ENCODE data around the gene PTPRG. TPM values are rescaled to one million over a fixed set of nuclear protein-coding genes. Genes with fewer than 3 reads are reported as not detected.

Gene PTPRG
- total and polyA plus RNA-seq, 4 donors, result 3.6 to 35.6 (median 8.1) TPM

DNA sequence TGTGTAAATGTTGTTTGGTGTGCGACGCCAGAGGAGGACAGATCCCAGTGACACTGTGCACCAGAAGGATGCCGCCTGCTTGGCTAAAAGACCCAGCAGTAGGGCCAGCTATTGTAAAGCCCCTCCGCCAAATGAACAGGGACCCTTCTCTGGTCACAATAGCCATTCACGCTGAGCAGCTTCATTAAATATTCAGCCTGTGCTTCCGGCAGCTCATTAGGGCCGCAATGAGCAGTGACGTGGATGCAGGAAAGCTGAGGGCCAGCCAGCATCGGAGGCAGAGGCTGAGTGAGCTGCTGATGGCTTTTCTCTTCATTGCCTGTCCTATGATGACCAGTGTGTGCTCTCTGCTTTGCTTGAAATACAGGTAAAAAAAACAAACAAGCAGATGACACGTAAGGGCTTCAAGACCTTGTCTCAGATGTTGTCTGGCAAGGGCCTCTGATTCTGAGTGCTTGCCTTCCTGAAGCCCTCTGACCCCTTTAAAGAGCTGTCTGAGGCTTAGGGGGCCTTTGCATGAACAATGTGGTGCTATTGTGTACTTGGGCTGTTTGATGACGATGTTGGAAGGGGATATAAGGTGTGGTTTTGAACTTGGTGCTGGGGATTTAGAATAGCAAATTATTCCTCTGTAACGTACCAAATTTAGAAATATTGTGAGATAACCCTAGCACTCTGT is 681.6 kb downstream of the PTPRG start:
- no peaks in the 10 kb centered on the region for H3K9me3 ChIP-seq (ENCODE audit: control insufficient read depth in 4 of 4, low read length in 3 of 4)
- no peak overlapping the region for H3K9ac ChIP-seq (ENCODE audit: low read depth in 1 of 2, low read length in 2 of 2)
- DNase-seq (ENCODE audit: low spot score), result no peak
- H3K4me3 ChIP-seq (ENCODE audit: low read depth in 1 of 3, low read length in 3 of 3), result no peak overlapping the region
- WGBS, result 96% methylated on average over 12 of the region's 12 CpGs
- no peak overlapping the region for H3K27ac ChIP-seq (ENCODE audit: low read depth in 1 of 2, low read length in 2 of 2)
- no peaks in the 10 kb centered on the region for H3K27me3 ChIP-seq (ENCODE audit: control insufficient read depth in 4 of 4, insufficient read depth in 4 of 4, low read length in 3 of 4)
- TF ChIP-seq NR2F2 (IDR thresholded peaks at IDR 0.05), result no peak
- TF ChIP-seq, protein P1, sequence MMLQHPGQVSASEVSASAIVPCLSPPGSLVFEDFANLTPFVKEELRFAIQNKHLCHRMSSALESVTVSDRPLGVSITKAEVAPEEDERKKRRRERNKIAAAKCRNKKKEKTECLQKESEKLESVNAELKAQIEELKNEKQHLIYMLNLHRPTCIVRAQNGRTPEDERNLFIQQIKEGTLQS (IDR thresholded peaks at IDR 0.05), result no peak
- no peak for TF ChIP-seq GABPA (IDR thresholded peaks at IDR 0.05 in 1 of 2, conservative IDR thresholded peaks at IDR 0.05 in 1 of 2)
- no peak for TF ChIP-seq YY1 (IDR thresholded peaks at IDR 0.05)
- TF ChIP-seq HNF4G (IDR thresholded peaks at IDR 0.05), result no peak
- TF ChIP-seq ZBTB33 (IDR thresholded peaks at IDR 0.05), result no peak
- no peak for TF ChIP-seq SP1 (IDR thresholded peaks at IDR 0.05)
- no peak for TF ChIP-seq JUND (IDR thresholded peaks at IDR 0.05)
- TF ChIP-seq FOXA1 (IDR thresholded peaks at IDR 0.05), result no peak
- TF ChIP-seq, protein P2, sequence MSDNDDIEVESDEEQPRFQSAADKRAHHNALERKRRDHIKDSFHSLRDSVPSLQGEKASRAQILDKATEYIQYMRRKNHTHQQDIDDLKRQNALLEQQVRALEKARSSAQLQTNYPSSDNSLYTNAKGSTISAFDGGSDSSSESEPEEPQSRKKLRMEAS (IDR thresholded peaks at IDR 0.05), result no peak
- TF ChIP-seq RXRA (IDR thresholded peaks at IDR 0.05), result no peak
- no peak for TF ChIP-seq TAF1 (conservative IDR thresholded peaks at IDR 0.05)
- TF ChIP-seq RAD21 (IDR thresholded peaks at IDR 0.05), result no peak
- TF ChIP-seq REST (IDR thresholded peaks at IDR 0.05), result no peak
- no peak for TF ChIP-seq EGR1 (IDR thresholded peaks at IDR 0.05; ENCODE audit: low read depth in 2 of 2)
- TF ChIP-seq HNF4A (conservative IDR thresholded peaks at IDR 0.05), result no peak
- no peak for TF ChIP-seq FOXA2 (IDR thresholded peaks at IDR 0.05)
- TF ChIP-seq, protein P3, sequence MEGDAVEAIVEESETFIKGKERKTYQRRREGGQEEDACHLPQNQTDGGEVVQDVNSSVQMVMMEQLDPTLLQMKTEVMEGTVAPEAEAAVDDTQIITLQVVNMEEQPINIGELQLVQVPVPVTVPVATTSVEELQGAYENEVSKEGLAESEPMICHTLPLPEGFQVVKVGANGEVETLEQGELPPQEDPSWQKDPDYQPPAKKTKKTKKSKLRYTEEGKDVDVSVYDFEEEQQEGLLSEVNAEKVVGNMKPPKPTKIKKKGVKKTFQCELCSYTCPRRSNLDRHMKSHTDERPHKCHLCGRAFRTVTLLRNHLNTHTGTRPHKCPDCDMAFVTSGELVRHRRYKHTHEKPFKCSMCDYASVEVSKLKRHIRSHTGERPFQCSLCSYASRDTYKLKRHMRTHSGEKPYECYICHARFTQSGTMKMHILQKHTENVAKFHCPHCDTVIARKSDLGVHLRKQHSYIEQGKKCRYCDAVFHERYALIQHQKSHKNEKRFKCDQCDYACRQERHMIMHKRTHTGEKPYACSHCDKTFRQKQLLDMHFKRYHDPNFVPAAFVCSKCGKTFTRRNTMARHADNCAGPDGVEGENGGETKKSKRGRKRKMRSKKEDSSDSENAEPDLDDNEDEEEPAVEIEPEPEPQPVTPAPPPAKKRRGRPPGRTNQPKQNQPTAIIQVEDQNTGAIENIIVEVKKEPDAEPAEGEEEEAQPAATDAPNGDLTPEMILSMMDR (IDR thresholded peaks at IDR 0.05; ENCODE audit: low read depth, low read length, missing input control), result no peak
- no peaks in the 10 kb centered on the region for H3K36me3 ChIP-seq (ENCODE audit: control insufficient read depth in 4 of 4, insufficient read depth in 3 of 4, low read depth in 1 of 4, low read length in 3 of 4)
- no peaks in the 10 kb centered on the region for H3K4me1 ChIP-seq (ENCODE audit: control insufficient read depth in 4 of 4, insufficient read depth in 4 of 4, low read length in 3 of 4)

Data from liver (tissue), 9 donors.